ENCODE measurements around the gene CHD2. TPM values are rescaled to one million over a fixed set of nuclear protein-coding genes. Genes with fewer than 3 reads are reported as not detected.

The CHD2 gene
- total RNA-seq, 1 experiment from 2014 or later: 101 TPM

DNA sequence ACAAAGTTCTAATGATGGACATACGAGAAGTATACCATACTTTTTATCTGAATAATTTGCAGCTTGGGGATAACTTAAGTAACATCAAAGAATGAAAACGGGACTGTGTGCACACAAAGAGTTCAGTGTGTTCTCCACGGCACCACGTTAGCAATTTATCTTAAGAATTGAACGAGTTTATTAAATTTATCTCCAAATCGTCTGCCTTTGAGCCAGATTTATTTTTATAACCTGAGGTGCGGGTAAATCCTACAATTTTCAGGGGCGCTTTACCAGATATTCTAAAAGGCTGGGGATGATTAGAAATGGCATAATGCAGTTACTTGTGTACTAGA lies 3.5 kb downstream of the CHD2 start:
- Mint-ChIP-seq H3K4me3 (peak overlapping the region; percentile 95), H3K27me3 (ENCODE audit: low read depth) (no peaks in the 10 kb centered on the region; the same call in 1 of the 2 replicates), H3K9me3 (peaks cover 8% of the 10 kb centered on the region), H3K27ac (peak overlapping the region; percentile 100), H3K4me1 (peaks cover 48% of the 10 kb centered on the region), H3K36me3 (peaks cover 30% of the 10 kb centered on the region)
- ATAC-seq: no peak
- DNase-seq (ENCODE audit: low spot score): no peak
- ChIA-PET POLR2A (interaction anchor here (0.5 to 5.2 kb wide), 9 partner anchors 10 to 106 kb away, joined by 3 to 226 read pairs (median 6); no protein-coding TSS in a partner anchor), CTCF (interaction anchor here (0.7 to 1.0 kb wide), 3 partner anchors 14 to 125 kb away, joined by 3 to 8 read pairs (median 4); no protein-coding TSS in a partner anchor)
- TF ChIP-seq PRRX2 (CRISPR knock-in tag; IDR thresholded peaks at IDR 0.05) (no peak), ZNF219 (CRISPR knock-in tag; IDR thresholded peaks at IDR 0.05; ENCODE audit: borderline replicate concordance) (no peak), RORB (CRISPR knock-in tag; IDR thresholded peaks at IDR 0.05) (no peak), ETV6 (CRISPR knock-in tag; IDR thresholded peaks at IDR 0.05) (no peak), ZNF416 (CRISPR knock-in tag; IDR thresholded peaks at IDR 0.05) (no peak), GABPB1 (CRISPR knock-in tag; IDR thresholded peaks at IDR 0.05) (no peak), CREM (CRISPR knock-in tag; IDR thresholded peaks at IDR 0.05) (no peak), KAT7 (CRISPR knock-in tag; IDR thresholded peaks at IDR 0.05; ENCODE audit: borderline replicate concordance) (no peak), FOXJ3 (CRISPR knock-in tag; IDR thresholded peaks at IDR 0.05; ENCODE audit: borderline replicate concordance) (no peak)
- TF ChIP-seq, protein P1, sequence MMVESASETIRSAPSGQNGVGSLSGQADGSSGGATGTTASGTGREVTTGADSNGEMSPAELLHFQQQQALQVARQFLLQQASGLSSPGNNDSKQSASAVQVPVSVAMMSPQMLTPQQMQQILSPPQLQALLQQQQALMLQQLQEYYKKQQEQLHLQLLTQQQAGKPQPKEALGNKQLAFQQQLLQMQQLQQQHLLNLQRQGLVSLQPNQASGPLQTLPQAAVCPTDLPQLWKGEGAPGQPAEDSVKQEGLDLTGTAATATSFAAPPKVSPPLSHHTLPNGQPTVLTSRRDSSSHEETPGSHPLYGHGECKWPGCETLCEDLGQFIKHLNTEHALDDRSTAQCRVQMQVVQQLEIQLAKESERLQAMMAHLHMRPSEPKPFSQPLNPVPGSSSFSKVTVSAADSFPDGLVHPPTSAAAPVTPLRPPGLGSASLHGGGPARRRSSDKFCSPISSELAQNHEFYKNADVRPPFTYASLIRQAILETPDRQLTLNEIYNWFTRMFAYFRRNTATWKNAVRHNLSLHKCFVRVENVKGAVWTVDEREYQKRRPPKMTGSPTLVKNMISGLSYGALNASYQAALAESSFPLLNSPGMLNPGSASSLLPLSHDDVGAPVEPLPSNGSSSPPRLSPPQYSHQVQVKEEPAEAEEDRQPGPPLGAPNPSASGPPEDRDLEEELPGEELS (CRISPR knock-in tag; IDR thresholded peaks at IDR 0.05): no peak
- TF ChIP-seq, protein P2, sequence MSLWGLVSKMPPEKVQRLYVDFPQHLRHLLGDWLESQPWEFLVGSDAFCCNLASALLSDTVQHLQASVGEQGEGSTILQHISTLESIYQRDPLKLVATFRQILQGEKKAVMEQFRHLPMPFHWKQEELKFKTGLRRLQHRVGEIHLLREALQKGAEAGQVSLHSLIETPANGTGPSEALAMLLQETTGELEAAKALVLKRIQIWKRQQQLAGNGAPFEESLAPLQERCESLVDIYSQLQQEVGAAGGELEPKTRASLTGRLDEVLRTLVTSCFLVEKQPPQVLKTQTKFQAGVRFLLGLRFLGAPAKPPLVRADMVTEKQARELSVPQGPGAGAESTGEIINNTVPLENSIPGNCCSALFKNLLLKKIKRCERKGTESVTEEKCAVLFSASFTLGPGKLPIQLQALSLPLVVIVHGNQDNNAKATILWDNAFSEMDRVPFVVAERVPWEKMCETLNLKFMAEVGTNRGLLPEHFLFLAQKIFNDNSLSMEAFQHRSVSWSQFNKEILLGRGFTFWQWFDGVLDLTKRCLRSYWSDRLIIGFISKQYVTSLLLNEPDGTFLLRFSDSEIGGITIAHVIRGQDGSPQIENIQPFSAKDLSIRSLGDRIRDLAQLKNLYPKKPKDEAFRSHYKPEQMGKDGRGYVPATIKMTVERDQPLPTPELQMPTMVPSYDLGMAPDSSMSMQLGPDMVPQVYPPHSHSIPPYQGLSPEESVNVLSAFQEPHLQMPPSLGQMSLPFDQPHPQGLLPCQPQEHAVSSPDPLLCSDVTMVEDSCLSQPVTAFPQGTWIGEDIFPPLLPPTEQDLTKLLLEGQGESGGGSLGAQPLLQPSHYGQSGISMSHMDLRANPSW (CRISPR knock-in tag; conservative IDR thresholded peaks at IDR 0.05; ENCODE audit: low read depth): no peak
- TF ChIP-seq, protein P3, sequence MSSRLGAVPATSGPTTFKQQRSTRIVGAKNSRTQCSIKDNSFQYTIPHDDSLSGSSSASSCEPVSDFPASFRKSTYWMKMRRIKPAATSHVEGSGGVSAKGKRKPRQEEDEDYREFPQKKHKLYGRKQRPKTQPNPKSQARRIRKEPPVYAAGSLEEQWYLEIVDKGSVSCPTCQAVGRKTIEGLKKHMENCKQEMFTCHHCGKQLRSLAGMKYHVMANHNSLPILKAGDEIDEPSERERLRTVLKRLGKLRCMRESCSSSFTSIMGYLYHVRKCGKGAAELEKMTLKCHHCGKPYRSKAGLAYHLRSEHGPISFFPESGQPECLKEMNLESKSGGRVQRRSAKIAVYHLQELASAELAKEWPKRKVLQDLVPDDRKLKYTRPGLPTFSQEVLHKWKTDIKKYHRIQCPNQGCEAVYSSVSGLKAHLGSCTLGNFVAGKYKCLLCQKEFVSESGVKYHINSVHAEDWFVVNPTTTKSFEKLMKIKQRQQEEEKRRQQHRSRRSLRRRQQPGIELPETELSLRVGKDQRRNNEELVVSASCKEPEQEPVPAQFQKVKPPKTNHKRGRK (CRISPR knock-in tag; IDR thresholded peaks at IDR 0.05; ENCODE audit: borderline replicate concordance): no peak
- TF ChIP-seq, protein P4, sequence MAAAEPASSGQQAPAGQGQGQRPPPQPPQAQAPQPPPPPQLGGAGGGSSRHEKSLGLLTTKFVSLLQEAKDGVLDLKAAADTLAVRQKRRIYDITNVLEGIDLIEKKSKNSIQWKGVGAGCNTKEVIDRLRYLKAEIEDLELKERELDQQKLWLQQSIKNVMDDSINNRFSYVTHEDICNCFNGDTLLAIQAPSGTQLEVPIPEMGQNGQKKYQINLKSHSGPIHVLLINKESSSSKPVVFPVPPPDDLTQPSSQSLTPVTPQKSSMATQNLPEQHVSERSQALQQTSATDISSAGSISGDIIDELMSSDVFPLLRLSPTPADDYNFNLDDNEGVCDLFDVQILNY (CRISPR knock-in tag; IDR thresholded peaks at IDR 0.05): no peak
- TF ChIP-seq, protein P5, sequence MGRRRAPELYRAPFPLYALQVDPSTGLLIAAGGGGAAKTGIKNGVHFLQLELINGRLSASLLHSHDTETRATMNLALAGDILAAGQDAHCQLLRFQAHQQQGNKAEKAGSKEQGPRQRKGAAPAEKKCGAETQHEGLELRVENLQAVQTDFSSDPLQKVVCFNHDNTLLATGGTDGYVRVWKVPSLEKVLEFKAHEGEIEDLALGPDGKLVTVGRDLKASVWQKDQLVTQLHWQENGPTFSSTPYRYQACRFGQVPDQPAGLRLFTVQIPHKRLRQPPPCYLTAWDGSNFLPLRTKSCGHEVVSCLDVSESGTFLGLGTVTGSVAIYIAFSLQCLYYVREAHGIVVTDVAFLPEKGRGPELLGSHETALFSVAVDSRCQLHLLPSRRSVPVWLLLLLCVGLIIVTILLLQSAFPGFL (CRISPR knock-in tag; IDR thresholded peaks at IDR 0.05; ENCODE audit: borderline replicate concordance): no peak

DNA sequence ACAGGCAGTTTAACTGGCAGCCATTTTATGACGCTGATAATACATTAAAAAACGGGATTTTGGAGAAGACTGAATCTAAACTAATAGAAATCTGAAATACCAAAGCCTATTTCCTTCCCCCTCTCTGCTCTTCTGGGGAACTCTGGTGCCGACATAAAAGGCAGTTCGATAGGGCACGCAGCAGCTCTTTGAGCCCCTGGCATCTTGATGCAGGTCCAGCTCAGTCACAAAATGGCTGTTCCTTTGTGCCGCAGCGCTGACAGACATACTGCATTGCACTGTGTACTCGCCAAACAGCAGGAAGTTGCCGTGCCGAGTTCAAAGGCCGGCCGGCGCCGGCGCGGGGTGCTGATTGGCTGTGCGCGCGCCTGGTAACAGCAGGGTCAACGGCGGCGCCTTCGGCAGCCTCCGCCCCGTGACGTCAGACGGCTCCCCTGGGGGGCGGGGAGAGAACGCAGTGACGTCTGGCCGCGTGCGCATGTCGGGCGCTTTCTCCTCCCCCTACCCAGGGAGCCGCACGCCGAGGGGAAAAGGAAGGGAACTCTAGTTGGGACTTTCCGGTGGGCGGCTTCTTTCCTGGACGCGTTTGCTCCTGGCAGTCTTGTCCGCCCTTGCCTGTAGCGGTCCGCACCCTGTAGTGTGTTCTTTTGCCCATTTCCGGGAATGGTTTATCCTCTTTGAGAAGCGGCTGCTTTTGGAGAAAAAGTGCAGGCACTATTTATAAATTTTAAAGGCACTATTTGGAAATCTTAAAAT lies 4.0 kb downstream of the CHD2 start:
- H3K27me3 Mint-ChIP-seq (ENCODE audit: low read depth): no peaks in the 10 kb centered on the region; the same call in 1 of the 2 replicates
- POLR2A ChIA-PET: interaction anchor here (0.5 to 5.2 kb wide), 10 partner anchors 9 to 107 kb away, joined by 3 to 226 read pairs (median 5); no protein-coding TSS in a partner anchor
- peak overlapping the region; percentile 100 for H3K27ac Mint-ChIP-seq
- peaks cover 51% of the 10 kb centered on the region for H3K4me1 Mint-ChIP-seq
- peak; percentile 86 for ATAC-seq
- peaks cover 4% of the 10 kb centered on the region for H3K9me3 Mint-ChIP-seq
- peak overlapping the region; percentile 95 for H3K4me3 Mint-ChIP-seq
- H3K36me3 Mint-ChIP-seq: peaks cover 27% of the 10 kb centered on the region
- DNase-seq (ENCODE audit: low spot score): peak; percentile 99
- CTCF ChIA-PET: interaction anchor here (0.7 to 1.2 kb wide), 4 partner anchors 14 to 125 kb away, joined by 3 to 8 read pairs (median 4); no protein-coding TSS in a partner anchor
- TF ChIP-seq, protein P6, sequence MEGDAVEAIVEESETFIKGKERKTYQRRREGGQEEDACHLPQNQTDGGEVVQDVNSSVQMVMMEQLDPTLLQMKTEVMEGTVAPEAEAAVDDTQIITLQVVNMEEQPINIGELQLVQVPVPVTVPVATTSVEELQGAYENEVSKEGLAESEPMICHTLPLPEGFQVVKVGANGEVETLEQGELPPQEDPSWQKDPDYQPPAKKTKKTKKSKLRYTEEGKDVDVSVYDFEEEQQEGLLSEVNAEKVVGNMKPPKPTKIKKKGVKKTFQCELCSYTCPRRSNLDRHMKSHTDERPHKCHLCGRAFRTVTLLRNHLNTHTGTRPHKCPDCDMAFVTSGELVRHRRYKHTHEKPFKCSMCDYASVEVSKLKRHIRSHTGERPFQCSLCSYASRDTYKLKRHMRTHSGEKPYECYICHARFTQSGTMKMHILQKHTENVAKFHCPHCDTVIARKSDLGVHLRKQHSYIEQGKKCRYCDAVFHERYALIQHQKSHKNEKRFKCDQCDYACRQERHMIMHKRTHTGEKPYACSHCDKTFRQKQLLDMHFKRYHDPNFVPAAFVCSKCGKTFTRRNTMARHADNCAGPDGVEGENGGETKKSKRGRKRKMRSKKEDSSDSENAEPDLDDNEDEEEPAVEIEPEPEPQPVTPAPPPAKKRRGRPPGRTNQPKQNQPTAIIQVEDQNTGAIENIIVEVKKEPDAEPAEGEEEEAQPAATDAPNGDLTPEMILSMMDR (IDR thresholded peaks at IDR 0.05): no peak
- TF ChIP-seq, protein P7, sequence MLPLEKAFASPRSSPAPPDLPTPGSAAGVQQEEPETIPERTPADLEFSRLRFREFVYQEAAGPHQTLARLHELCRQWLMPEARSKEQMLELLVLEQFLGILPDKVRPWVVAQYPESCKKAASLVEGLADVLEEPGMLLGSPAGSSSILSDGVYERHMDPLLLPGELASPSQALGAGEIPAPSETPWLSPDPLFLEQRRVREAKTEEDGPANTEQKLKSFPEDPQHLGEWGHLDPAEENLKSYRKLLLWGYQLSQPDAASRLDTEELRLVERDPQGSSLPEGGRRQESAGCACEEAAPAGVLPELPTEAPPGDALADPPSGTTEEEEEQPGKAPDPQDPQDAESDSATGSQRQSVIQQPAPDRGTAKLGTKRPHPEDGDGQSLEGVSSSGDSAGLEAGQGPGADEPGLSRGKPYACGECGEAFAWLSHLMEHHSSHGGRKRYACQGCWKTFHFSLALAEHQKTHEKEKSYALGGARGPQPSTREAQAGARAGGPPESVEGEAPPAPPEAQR (CRISPR knock-in tag; IDR thresholded peaks at IDR 0.05): no peak
- TF ChIP-seq FOXJ3 (CRISPR knock-in tag; IDR thresholded peaks at IDR 0.05; ENCODE audit: borderline replicate concordance): no peak
- TF ChIP-seq ATF1 (CRISPR knock-in tag; IDR thresholded peaks at IDR 0.05): no peak
- peak; percentile 78 for TF ChIP-seq GABPB1 (CRISPR knock-in tag; IDR thresholded peaks at IDR 0.05)
- TF ChIP-seq, protein P8, sequence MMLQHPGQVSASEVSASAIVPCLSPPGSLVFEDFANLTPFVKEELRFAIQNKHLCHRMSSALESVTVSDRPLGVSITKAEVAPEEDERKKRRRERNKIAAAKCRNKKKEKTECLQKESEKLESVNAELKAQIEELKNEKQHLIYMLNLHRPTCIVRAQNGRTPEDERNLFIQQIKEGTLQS (CRISPR knock-in tag; conservative IDR thresholded peaks at IDR 0.05): no peak
- TF ChIP-seq TEAD4 (CRISPR knock-in tag; IDR thresholded peaks at IDR 0.05): no peak

All from WTC11 (cell line).